Testis (tissue), 3 donors: ENCODE data around the gene TWSG1. TPM values are rescaled to one million over a fixed set of nuclear protein-coding genes. Genes with fewer than 3 reads are reported as not detected.

Experiments used
- DNase-seq: peaks from one replicate; pipeline ENCODE4 v3.0.0-alpha.2; 2019
- H3K27ac ChIP-seq, 2 donors: fragments of 200-600 bp; sonication (generic); one replicate each; pipeline ENCODE4 v1.5.1; 2019
- H3K27me3 ChIP-seq: fragments of 200-600 bp; sonication (generic); one replicate; pipeline ENCODE4 v1.5.1; 2019
- H3K36me3 ChIP-seq: fragments of 200-600 bp; sonication (generic); one replicate; pipeline ENCODE4 v1.5.1; 2017; ENCODE audit warnings: low read depth; ENCODE audit errors: missing control alignments
- H3K4me1 ChIP-seq: fragments of 200-600 bp; sonication (generic); one replicate; pipeline ENCODE4 v1.5.1; 2019
- H3K4me3 ChIP-seq, 2 donors: fragments of 200-600 bp; sonication (generic); one replicate each; pipeline ENCODE4 v1.5.1; 2017 to 2019
- H3K9me3 ChIP-seq: fragments of 200-600 bp; sonication (generic); one replicate; pipeline ENCODE4 v1.5.1; 2017
- POLR2A ChIP-seq: fragments of 450-650 bp; IDR thresholded peaks from one replicate; pipeline ENCODE4 v1.6.1; 2017; ENCODE audit warnings: antibody characterized with exemption, mild to moderate bottlenecking, moderate library complexity
- WGBS, 2 donors: methylation state at CpG; one replicate each; pipeline ENCODE4 v1.1.5; 2018; 5-methylcytosine and 5-hydroxymethylcytosine counted together
- intact Hi-C: fragments of 100-400 bp; cut with DNase I; formaldehyde crosslinking; loops from one replicate; pipeline ENCODE4 v1.15.1; 2023; ENCODE audit warnings: low total_unique reads
- polyA plus RNA-seq: library from polyadenylated mRNA; stranded (reverse); fragments of 350-450 nt; fragmentation: Illumina TruSeq; extraction: RNeasy Lipid Tissue Mini Kit (QIAGEN cat#74804); gene quantifications from one replicate; pipeline ENCODE4 v1.2.3, GENCODE V29; 2014; ENCODE audit warnings: low read depth, low replicate concordance; ENCODE audit not compliant: insufficient read depth
- total RNA-seq, 2 donors: library from RNA; depleted of rRNA; stranded (reverse); fragments of >200 nt; gene quantifications; one replicate each; pipeline ENCODE4 v1.2.3, GENCODE V29; 2016
- TF ChIP-seq, protein P1 (sequence below), 3 experiments: fragments of 450-650 bp in 2 of 3; fragments of 200-600 bp in 1 of 3; sonication (generic) in 1 of 3; IDR thresholded peaks; one replicate each; pipeline ENCODE4 v1.5.1; 2016 to 2019; ENCODE audit warnings: antibody characterized with exemption in 3 of 3, mild to moderate bottlenecking in 2 of 3, moderate library complexity in 1 of 3

The TWSG1 gene
- total and polyA plus RNA-seq, 3 donors from 2014 or later = 20.1 to 26.6 (median 23.8) TPM

DNA sequence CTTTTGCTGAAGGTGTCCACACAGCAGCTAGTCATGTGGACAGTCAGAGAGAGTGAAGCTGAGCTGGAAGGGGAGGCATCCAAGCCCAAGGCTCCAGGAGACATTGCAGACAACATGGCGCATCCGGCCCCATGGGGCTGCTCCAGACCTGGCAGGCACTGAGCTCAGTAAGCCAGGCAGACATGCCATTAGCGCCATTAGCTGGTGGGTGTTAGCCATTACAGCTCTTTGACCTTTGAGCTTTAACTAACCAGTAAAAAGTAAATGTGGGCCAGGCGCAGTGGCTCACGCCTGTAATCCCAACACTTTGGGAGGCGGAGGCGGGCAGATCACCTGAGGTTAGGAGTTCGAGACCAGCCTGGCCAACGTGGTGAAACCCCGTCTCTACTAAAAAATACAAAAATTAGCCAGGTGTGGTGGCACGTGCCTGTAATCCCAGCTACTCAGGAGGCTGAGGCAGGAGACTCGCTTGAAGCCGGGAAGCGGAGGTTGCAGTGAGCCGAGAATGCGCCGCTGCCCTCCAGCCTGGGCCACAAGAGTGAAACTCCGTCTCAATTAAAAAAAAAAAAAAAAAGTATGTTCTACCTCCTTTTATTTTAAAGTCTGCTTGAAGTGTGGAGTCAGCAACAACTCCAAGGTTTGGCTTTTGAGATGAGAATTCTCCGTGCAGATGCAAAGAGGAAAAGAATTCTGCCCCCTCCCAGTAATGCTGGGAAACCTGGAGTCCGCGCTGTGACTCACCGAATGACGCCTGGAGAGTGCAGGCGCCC, 69.4 kb downstream of the TWSG1 start:
- no peaks in the 10 kb centered on the region for H3K4me1 ChIP-seq
- no peaks in the 10 kb centered on the region for H3K36me3 ChIP-seq
- peak overlapping the region in 1 of 2 donors; percentile 10 for H3K27ac ChIP-seq
- H3K9me3 ChIP-seq = no peaks in the 10 kb centered on the region
- peak overlapping the region in 1 of 2 donors; percentile 7 for H3K4me3 ChIP-seq
- H3K27me3 ChIP-seq = no peaks in the 10 kb centered on the region
- WGBS, 2 donors = 61 to 86% methylated on average over 21 to 24 of the region's 24 CpGs
- no peak for DNase-seq
- intact Hi-C loops = no loop called here
- TF ChIP-seq, protein P1, sequence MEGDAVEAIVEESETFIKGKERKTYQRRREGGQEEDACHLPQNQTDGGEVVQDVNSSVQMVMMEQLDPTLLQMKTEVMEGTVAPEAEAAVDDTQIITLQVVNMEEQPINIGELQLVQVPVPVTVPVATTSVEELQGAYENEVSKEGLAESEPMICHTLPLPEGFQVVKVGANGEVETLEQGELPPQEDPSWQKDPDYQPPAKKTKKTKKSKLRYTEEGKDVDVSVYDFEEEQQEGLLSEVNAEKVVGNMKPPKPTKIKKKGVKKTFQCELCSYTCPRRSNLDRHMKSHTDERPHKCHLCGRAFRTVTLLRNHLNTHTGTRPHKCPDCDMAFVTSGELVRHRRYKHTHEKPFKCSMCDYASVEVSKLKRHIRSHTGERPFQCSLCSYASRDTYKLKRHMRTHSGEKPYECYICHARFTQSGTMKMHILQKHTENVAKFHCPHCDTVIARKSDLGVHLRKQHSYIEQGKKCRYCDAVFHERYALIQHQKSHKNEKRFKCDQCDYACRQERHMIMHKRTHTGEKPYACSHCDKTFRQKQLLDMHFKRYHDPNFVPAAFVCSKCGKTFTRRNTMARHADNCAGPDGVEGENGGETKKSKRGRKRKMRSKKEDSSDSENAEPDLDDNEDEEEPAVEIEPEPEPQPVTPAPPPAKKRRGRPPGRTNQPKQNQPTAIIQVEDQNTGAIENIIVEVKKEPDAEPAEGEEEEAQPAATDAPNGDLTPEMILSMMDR (IDR thresholded peaks at IDR 0.05) = no peak
- TF ChIP-seq POLR2A = no peak

DNA sequence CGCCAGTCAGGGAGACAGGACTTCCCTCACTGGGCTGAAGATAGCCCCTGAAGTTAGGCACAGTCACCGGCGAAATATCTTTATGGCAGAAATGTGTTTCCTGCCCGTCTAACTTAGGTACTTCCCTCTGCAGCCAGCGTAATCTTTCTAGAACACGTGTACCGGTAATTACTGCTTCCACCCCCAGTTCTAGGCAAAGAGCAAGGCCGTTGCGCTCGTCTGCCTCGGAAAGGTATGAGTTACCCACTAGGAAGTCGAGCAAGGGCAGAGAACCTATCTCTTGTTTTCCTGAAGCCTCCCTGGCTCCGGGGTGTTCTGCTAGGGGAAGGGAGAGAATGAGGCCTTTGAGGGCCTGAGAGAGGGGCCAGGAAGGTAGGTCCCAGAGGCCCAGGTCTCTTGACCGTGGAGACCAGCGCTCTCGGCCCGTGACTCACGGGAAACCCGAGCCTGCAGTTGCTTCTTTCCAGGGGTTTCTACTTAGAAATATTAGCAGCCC, 70.0 kb downstream of the TWSG1 start:
- no peak for DNase-seq
- Histone ChIP-seq H3K4me1 (no peaks in the 10 kb centered on the region), H3K9me3 (no peaks in the 10 kb centered on the region), H3K27ac (peak overlapping the region in 1 of 2 donors; percentile 10), H3K27me3 (no peaks in the 10 kb centered on the region), H3K4me3 (peak overlapping the region in 1 of 2 donors; percentile 7), H3K36me3 (no peaks in the 10 kb centered on the region)
- no peak for TF ChIP-seq POLR2A
- TF ChIP-seq, protein P1 (IDR thresholded peaks at IDR 0.05) = no peak
- intact Hi-C loops = no loop called here
- 61 to 66% methylated on average over 3 to 19 of the region's 19 CpGs for WGBS, 2 donors

DNA sequence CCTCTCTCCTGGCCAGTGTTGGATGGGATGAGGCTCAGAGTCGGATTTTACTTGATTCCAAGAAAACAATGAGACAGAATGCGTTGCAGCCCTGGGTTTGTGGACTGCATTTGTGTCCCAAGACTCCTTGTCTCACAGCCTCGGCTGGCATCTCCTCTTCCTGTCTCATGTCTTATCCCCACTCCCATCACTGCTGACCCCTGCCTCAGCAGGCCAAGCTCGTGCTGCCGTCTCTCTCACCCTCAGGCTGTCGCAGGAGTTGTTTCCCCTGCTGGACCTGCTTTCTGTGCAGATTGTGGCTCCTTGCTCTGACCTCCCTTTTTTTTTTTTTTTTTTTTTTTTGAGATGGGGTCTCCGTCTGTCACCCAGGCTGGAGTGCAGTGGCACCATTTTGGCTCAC, 70.6 kb downstream of the TWSG1 start:
- Histone ChIP-seq H3K27ac (no peak overlapping the region), H3K4me3 (no peak overlapping the region), H3K36me3 (no peaks in the 10 kb centered on the region), H3K9me3 (no peaks in the 10 kb centered on the region), H3K27me3 (no peaks in the 10 kb centered on the region), H3K4me1 (no peaks in the 10 kb centered on the region)
- 57 to 79% methylated on average over 6 to 7 of the region's 7 CpGs for WGBS, 2 donors
- DNase-seq = no peak
- TF ChIP-seq, protein P1 (IDR thresholded peaks at IDR 0.05) = no peak
- no peak for TF ChIP-seq POLR2A
- intact Hi-C loops = no loop called here

DNA sequence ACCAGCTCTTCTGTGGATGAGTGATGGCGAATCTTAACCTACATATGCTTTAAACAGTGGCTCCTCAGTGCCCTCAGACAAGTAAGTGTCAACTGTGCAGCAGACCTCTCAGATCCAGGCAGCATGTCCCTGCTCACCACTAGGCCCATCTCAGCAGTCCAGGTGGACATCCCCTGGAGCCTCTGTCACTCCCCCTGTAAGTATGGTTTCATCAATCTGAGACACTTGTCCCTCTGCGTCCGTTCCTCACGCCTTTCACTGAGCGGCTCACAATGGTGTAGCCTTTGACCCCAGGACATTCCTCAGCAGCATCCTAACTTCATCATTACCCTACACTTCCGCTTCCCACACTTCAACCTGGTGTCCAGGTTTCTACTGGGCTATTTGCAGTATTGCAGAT, 71.4 kb downstream of the TWSG1 start:
- H3K36me3 ChIP-seq = no peaks in the 10 kb centered on the region
- H3K27me3 ChIP-seq = no peaks in the 10 kb centered on the region
- no peak for DNase-seq
- intact Hi-C loops = no loop called here
- no peaks in the 10 kb centered on the region for H3K9me3 ChIP-seq
- H3K4me3 ChIP-seq = no peak overlapping the region
- WGBS, 2 donors = 92 to 98% methylated on average over 6 of the region's 6 CpGs
- no peaks in the 10 kb centered on the region for H3K4me1 ChIP-seq
- TF ChIP-seq, protein P1 (IDR thresholded peaks at IDR 0.05) = no peak
- TF ChIP-seq POLR2A = no peak
- no peak overlapping the region for H3K27ac ChIP-seq

DNA sequence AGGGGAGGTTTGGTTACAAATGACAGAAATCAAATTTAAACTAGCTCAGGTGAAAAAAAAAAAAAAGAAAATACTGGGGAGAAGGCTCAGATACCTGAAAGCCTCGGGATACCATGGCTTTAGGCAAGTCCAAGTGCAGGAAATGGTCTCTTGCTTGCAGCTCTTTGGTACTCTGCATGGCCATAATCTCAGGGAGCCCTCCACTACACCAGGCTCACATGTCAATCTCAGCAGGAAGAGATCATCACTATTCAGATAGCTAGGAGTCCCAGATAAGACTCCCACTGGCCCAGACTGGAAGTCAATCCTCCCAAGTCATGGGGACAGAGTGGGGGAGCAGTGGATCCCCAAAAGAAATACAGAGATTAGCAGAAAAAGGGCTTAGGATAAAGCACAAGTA, 75.9 kb downstream of the TWSG1 start:
- WGBS, 2 donors = 79 to 91% methylated on average over 1 of the region's 1 CpG
- H3K36me3 ChIP-seq = no peaks in the 10 kb centered on the region
- H3K9me3 ChIP-seq = no peaks in the 10 kb centered on the region
- DNase-seq = no peak
- H3K27me3 ChIP-seq = no peaks in the 10 kb centered on the region
- TF ChIP-seq POLR2A = no peak
- TF ChIP-seq, protein P1 (IDR thresholded peaks at IDR 0.05) = no peak
- intact Hi-C loops = no loop called here
- no peak overlapping the region for H3K27ac ChIP-seq
- H3K4me3 ChIP-seq = no peak overlapping the region
- H3K4me1 ChIP-seq = no peaks in the 10 kb centered on the region
